ENCODE measurements around the gene GAS2L1.

GAS2L1 gene

GRCh38 chr22:29302402-29302680 lies 4.1 kb upstream of the GAS2L1 start:
- no peak; the same call in 2 of the 3 replicates for ATAC-seq
- TF ChIP-seq ZFP3 (CRISPR knock-in tag; IDR thresholded peaks at IDR 0.05) (no peak), RARB (CRISPR knock-in tag; IDR thresholded peaks at IDR 0.05) (no peak), ZNF70 (CRISPR knock-in tag; IDR thresholded peaks at IDR 0.05) (no peak), GLIS3 (CRISPR knock-in tag; IDR thresholded peaks at IDR 0.05) (no peak), ZFP30 (CRISPR knock-in tag; IDR thresholded peaks at IDR 0.05) (no peak), BACH2 (CRISPR knock-in tag; IDR thresholded peaks at IDR 0.05; ENCODE audit: borderline replicate concordance) (no peak), ARNTL (CRISPR knock-in tag; IDR thresholded peaks at IDR 0.05; ENCODE audit: borderline replicate concordance, low read depth) (no peak), ESRRG (CRISPR knock-in tag; IDR thresholded peaks at IDR 0.05) (no peak), ZNF565 (CRISPR knock-in tag; conservative IDR thresholded peaks at IDR 0.05; ENCODE audit: low read depth) (no peak), SNAI2 (CRISPR knock-in tag; IDR thresholded peaks at IDR 0.05) (no peak), ZC3H10 (CRISPR knock-in tag; IDR thresholded peaks at IDR 0.05) (no peak), ISL1 (CRISPR knock-in tag; IDR thresholded peaks at IDR 0.05) (no peak), TOX (CRISPR knock-in tag; IDR thresholded peaks at IDR 0.05; ENCODE audit: borderline replicate concordance) (no peak)
- TF ChIP-seq, protein P1, sequence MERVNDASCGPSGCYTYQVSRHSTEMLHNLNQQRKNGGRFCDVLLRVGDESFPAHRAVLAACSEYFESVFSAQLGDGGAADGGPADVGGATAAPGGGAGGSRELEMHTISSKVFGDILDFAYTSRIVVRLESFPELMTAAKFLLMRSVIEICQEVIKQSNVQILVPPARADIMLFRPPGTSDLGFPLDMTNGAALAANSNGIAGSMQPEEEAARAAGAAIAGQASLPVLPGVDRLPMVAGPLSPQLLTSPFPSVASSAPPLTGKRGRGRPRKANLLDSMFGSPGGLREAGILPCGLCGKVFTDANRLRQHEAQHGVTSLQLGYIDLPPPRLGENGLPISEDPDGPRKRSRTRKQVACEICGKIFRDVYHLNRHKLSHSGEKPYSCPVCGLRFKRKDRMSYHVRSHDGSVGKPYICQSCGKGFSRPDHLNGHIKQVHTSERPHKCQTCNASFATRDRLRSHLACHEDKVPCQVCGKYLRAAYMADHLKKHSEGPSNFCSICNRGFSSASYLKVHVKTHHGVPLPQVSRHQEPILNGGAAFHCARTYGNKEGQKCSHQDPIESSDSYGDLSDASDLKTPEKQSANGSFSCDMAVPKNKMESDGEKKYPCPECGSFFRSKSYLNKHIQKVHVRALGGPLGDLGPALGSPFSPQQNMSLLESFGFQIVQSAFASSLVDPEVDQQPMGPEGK (CRISPR knock-in tag; IDR thresholded peaks at IDR 0.05; ENCODE audit: borderline replicate concordance): no peak

- ATAC-seq: no peak
- TF ChIP-seq GLIS3 (CRISPR knock-in tag; IDR thresholded peaks at IDR 0.05) (no peak), ARNTL (CRISPR knock-in tag; IDR thresholded peaks at IDR 0.05; ENCODE audit: borderline replicate concordance, low read depth) (no peak), ZC3H10 (CRISPR knock-in tag; IDR thresholded peaks at IDR 0.05) (no peak), BACH2 (CRISPR knock-in tag; IDR thresholded peaks at IDR 0.05; ENCODE audit: borderline replicate concordance) (no peak), ZFP30 (CRISPR knock-in tag; IDR thresholded peaks at IDR 0.05) (no peak), SNAI2 (CRISPR knock-in tag; IDR thresholded peaks at IDR 0.05) (no peak), ESRRG (CRISPR knock-in tag; IDR thresholded peaks at IDR 0.05) (no peak), PPARA (CRISPR knock-in tag; IDR thresholded peaks at IDR 0.05; ENCODE audit: borderline replicate concordance) (no peak), TSHZ2 (CRISPR knock-in tag; IDR thresholded peaks at IDR 0.05) (no peak), ZNF8 (CRISPR knock-in tag; IDR thresholded peaks at IDR 0.05) (no peak), CSDC2 (CRISPR knock-in tag; IDR thresholded peaks at IDR 0.05) (no peak)
- TF ChIP-seq, protein P2, sequence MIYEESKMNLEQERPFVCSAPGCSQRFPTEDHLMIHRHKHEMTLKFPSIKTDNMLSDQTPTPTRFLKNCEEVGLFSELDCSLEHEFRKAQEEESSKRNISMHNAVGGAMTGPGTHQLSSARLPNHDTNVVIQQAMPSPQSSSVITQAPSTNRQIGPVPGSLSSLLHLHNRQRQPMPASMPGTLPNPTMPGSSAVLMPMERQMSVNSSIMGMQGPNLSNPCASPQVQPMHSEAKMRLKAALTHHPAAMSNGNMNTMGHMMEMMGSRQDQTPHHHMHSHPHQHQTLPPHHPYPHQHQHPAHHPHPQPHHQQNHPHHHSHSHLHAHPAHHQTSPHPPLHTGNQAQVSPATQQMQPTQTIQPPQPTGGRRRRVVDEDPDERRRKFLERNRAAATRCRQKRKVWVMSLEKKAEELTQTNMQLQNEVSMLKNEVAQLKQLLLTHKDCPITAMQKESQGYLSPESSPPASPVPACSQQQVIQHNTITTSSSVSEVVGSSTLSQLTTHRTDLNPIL (CRISPR knock-in tag; IDR thresholded peaks at IDR 0.05; ENCODE audit: low read depth): no peak
- TF ChIP-seq, protein P3, sequence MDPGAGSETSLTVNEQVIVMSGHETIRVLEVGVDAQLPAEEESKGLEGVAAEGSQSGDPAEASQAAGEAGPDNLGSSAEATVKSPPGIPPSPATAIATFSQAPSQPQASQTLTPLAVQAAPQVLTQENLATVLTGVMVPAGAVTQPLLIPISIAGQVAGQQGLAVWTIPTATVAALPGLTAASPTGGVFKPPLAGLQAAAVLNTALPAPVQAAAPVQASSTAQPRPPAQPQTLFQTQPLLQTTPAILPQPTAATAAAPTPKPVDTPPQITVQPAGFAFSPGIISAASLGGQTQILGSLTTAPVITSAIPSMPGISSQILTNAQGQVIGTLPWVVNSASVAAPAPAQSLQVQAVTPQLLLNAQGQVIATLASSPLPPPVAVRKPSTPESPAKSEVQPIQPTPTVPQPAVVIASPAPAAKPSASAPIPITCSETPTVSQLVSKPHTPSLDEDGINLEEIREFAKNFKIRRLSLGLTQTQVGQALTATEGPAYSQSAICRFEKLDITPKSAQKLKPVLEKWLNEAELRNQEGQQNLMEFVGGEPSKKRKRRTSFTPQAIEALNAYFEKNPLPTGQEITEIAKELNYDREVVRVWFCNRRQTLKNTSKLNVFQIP (CRISPR knock-in tag; IDR thresholded peaks at IDR 0.05; ENCODE audit: borderline replicate concordance, low read depth): no peak
- TF ChIP-seq, protein P1 (CRISPR knock-in tag; IDR thresholded peaks at IDR 0.05; ENCODE audit: borderline replicate concordance): no peak
Measured at GRCh38 chr22:29302681-29303465, 3.6 kb upstream of the GAS2L1 start.

GRCh38 chr22:29305836-29306174 lies 645 bp upstream of the GAS2L1 start:
- ATAC-seq: no peak
- TF ChIP-seq ZNF70 (CRISPR knock-in tag; IDR thresholded peaks at IDR 0.05) (no peak), ZFP30 (CRISPR knock-in tag; IDR thresholded peaks at IDR 0.05) (no peak), PPARA (CRISPR knock-in tag; IDR thresholded peaks at IDR 0.05; ENCODE audit: borderline replicate concordance) (no peak), GLIS3 (CRISPR knock-in tag; IDR thresholded peaks at IDR 0.05) (no peak), ARNTL (CRISPR knock-in tag; IDR thresholded peaks at IDR 0.05; ENCODE audit: borderline replicate concordance, low read depth) (no peak), ZNF565 (CRISPR knock-in tag; conservative IDR thresholded peaks at IDR 0.05; ENCODE audit: low read depth) (no peak), BACH2 (CRISPR knock-in tag; IDR thresholded peaks at IDR 0.05; ENCODE audit: borderline replicate concordance) (no peak), TCF4 (CRISPR knock-in tag; IDR thresholded peaks at IDR 0.05; ENCODE audit: borderline replicate concordance) (no peak), ESRRG (CRISPR knock-in tag; IDR thresholded peaks at IDR 0.05) (no peak), OSR1 (CRISPR knock-in tag; IDR thresholded peaks at IDR 0.05) (no peak)
- TF ChIP-seq, protein P3 (CRISPR knock-in tag; IDR thresholded peaks at IDR 0.05; ENCODE audit: borderline replicate concordance, low read depth): no peak
- TF ChIP-seq, protein P1 (CRISPR knock-in tag; IDR thresholded peaks at IDR 0.05; ENCODE audit: borderline replicate concordance): no peak
